Transverse colon (tissue), 4 donors: Measurements from ENCODE around the gene MAST2. TPM values are rescaled to one million over a fixed set of nuclear protein-coding genes. Genes with fewer than 3 reads are reported as not detected.
A peak's percentile ranks its signal among the peaks of the same experiment; 100 is the strongest.
"Not testable (repeated sequence)": the region's sequence is repeated elsewhere in the genome, so short reads cannot be mapped to it uniquely, and the experiment has no call there.

Experiments used
- DNase-seq: peaks from one replicate; pipeline ENCODE4 v3.0.0-alpha.2; 2019
- H3K27ac ChIP-seq, 4 donors: fragments of 200-600 bp; sonication (generic); 2 replicates each; pipeline ENCODE4 v1.5.1; 2016 to 2018; ENCODE audit warnings: inconsistent platforms in 4 of 4
- H3K27me3 ChIP-seq: fragments of 200-600 bp; sonication (generic); 2 replicates; pipeline ENCODE4 v1.5.1; 2017; ENCODE audit warnings: inconsistent platforms
- H3K36me3 ChIP-seq, 4 donors: fragments of 200-600 bp; sonication (generic); 2 replicates each; pipeline ENCODE4 v1.5.1; 2017 to 2019; ENCODE audit warnings: inconsistent platforms in 4 of 4
- H3K4me1 ChIP-seq, 4 donors: fragments of 200-600 bp; sonication (generic); 2 replicates each; pipeline ENCODE4 v1.5.1; 2017 to 2020; ENCODE audit warnings: inconsistent platforms in 4 of 4
- H3K4me3 ChIP-seq, 4 donors: fragments of 200-600 bp; sonication (generic); 1 replicate in 1 of 4; 2 replicates in 3 of 4; pipeline versions ENCODE4 v1.5.1 to v1.6.1; 2017 to 2019; ENCODE audit warnings: inconsistent platforms in 4 of 4
- H3K9me3 ChIP-seq, 2 donors: fragments of 200-600 bp; sonication (generic); 2 replicates each; pipeline ENCODE4 v1.5.1; 2017 to 2019; ENCODE audit warnings: inconsistent platforms in 2 of 2
- CTCF ChIP-seq, 5 experiments: fragments of 200-600 bp in 3 of 5; fragments of 450-650 bp in 2 of 5; sonication (generic) in 3 of 5; IDR thresholded peaks; 1 replicate in 2 of 5; 2 replicates in 3 of 5; pipeline ENCODE4 v1.5.1; 2016 to 2017; ENCODE audit warnings: antibody characterized with exemption in 5 of 5, inconsistent platforms in 3 of 5, mild to moderate bottlenecking in 2 of 5, moderate library complexity in 1 of 5
- EP300 ChIP-seq: sonication (generic); formaldehyde crosslinking; IDR thresholded peaks from one replicate; pipeline ENCODE4 v1.6.1; 2017; ENCODE audit warnings: antibody characterized with exemption, low read depth
- POLR2A ChIP-seq: fragments of 450-650 bp; IDR thresholded peaks from one replicate; pipeline ENCODE4 v1.6.1; 2016; ENCODE audit warnings: antibody characterized with exemption, mild to moderate bottlenecking, moderate library complexity
- POLR2AphosphoS5 ChIP-seq, 3 donors: sonication (generic); formaldehyde crosslinking; IDR thresholded peaks; one replicate each; pipeline ENCODE4 v1.6.1; 2016; ENCODE audit warnings: antibody characterized with exemption in 3 of 3
- WGBS, 2 donors: methylation state at CpG; one replicate each; pipeline ENCODE4 v1.1.5; 2018; ENCODE audit warnings: low coverage in 1 of 2; 5-methylcytosine and 5-hydroxymethylcytosine counted together
- in situ Hi-C, 4 donors: fragments of 200-750 bp; cut with MboI; loops; one replicate each; pipeline versions ENCODE4 v1.15.0 to v1.15.1; 2017; ENCODE audit warnings: low sequenced_read_pairs in 3 of 4, low pct_ligation_motif_present in 1 of 4, low pct_unique_long_range_greater_than_20kb in 1 of 4
- intact Hi-C: fragments of 100-400 bp; cut with DNase I; formaldehyde crosslinking; loops from one replicate; pipeline ENCODE4 v1.15.1; 2023; ENCODE audit warnings: low total_unique reads
- total RNA-seq, 4 donors: library from RNA; depleted of rRNA; stranded (reverse); fragments of >200 nt; gene quantifications; one replicate each; pipeline ENCODE4 v1.1.0, GENCODE V29; 2016

The MAST2 gene
- total RNA-seq, 4 donors from 2014 or later: 160 to 313 (median 161) TPM

- no peaks in the 10 kb centered on the region for H3K27me3 ChIP-seq
- peak; percentile 28 for DNase-seq
- TF ChIP-seq EP300 (no peak), POLR2A (no peak)
- intact Hi-C loops: no loop called here
- peaks cover 0 to 30% (median under 1%) of the 10 kb centered on the region in 4 donors for H3K4me1 ChIP-seq
- in situ Hi-C loops: no loop called here
- H3K27ac ChIP-seq: no peak overlapping the region
- no peaks in the 10 kb centered on the region for H3K36me3 ChIP-seq
- no peaks in the 10 kb centered on the region for H3K9me3 ChIP-seq
- no peak overlapping the region for H3K4me3 ChIP-seq
- WGBS, 2 donors: 53 to 64% methylated on average over 4 to 11 of the region's 11 CpGs
Observed at GRCh38 chr1:46043458-46044017, 240.1 kb downstream of the MAST2 start.

GRCh38 chr1:46044116-46044515, 240.7 kb downstream of the MAST2 start:
- in situ Hi-C loops (no loop called here), intact Hi-C loops (no loop called here)
- Histone ChIP-seq H3K27ac (no peak overlapping the region), H3K4me3 (no peak overlapping the region), H3K27me3 (no peaks in the 10 kb centered on the region), H3K36me3 (no peaks in the 10 kb centered on the region), H3K4me1 (peaks cover 0 to 26% (median under 1%) of the 10 kb centered on the region in 4 donors), H3K9me3 (no peaks in the 10 kb centered on the region)
- whole genome bisulfite sequencing, 2 donors: 87% methylated on average over 5 of the region's 5 CpGs; no CpG with 5 or more reads in 1 of the 2 donors
- TF ChIP-seq POLR2AphosphoS5 (IDR thresholded peaks at IDR 0.05) (no peak), POLR2A (no peak), CTCF (IDR thresholded peaks at IDR 0.05) (no peak), EP300 (no peak)
- DNase-seq: no peak

- no peaks in the 10 kb centered on the region for H3K36me3 ChIP-seq
- H3K9me3 ChIP-seq: no peaks in the 10 kb centered on the region
- peaks cover 0 to 3% (median 0%) of the 10 kb centered on the region in 4 donors for H3K4me1 ChIP-seq
- in situ Hi-C loops (no loop called here), intact Hi-C loops (no loop called here)
- H3K27ac ChIP-seq: no peak overlapping the region
- no peaks in the 10 kb centered on the region for H3K27me3 ChIP-seq
- no peak for DNase-seq
- TF ChIP-seq EP300: no peak
- no peak for TF ChIP-seq CTCF (IDR thresholded peaks at IDR 0.05)
- no peak for TF ChIP-seq POLR2A
- no peak for TF ChIP-seq POLR2AphosphoS5 (IDR thresholded peaks at IDR 0.05)
- no peak overlapping the region for H3K4me3 ChIP-seq
- 57 to 65% methylated on average over 2 of the region's 2 CpGs for WGBS, 2 donors
Observed at GRCh38 chr1:46053734-46054133, 250.3 kb downstream of the MAST2 start.

- TF ChIP-seq POLR2A (no peak), POLR2AphosphoS5 (IDR thresholded peaks at IDR 0.05) (no peak), EP300 (no peak), CTCF (IDR thresholded peaks at IDR 0.05) (no peak)
- intact Hi-C loops: no loop called here
Observed at GRCh38 chr1:46056325-46056724, 252.9 kb downstream of the MAST2 start.

GRCh38 chr1:46057215-46057614, 253.8 kb downstream of the MAST2 start:
- 86 to 100% methylated on average over 2 to 4 of the region's 4 CpGs for WGBS, 2 donors
- in situ Hi-C loops, H3K9me3 ChIP-seq, intact Hi-C loops, H3K36me3 ChIP-seq, H3K4me3 ChIP-seq, H3K27me3 ChIP-seq, H3K27ac ChIP-seq, DNase-seq, H3K4me1 ChIP-seq: not testable (repeated sequence)

More at GRCh38 chr1:46056325-46056724, 252.9 kb downstream of the MAST2 start:
- Histone ChIP-seq H3K9me3 (no peaks in the 10 kb centered on the region), H3K27ac (no peak overlapping the region), H3K4me3 (no peak overlapping the region), H3K4me1 (peaks cover 0 to 3% (median 0%) of the 10 kb centered on the region in 4 donors), H3K27me3 (no peaks in the 10 kb centered on the region), H3K36me3 (no peaks in the 10 kb centered on the region)
- 98 to 100% methylated on average over 1 to 5 of the region's 5 CpGs for WGBS, 2 donors
- in situ Hi-C loops: no loop called here
- no peak for DNase-seq
